ENCODE results near the gene PER1. TPM values are rescaled to one million over a fixed set of nuclear protein-coding genes. Genes with fewer than 3 reads are reported as not detected.
A peak's percentile ranks its signal among the peaks of the same experiment; 100 is the strongest.

The PER1 gene
- total and polyA plus RNA-seq, 2 of the 13 experiments (the other 11 are each of a cell fraction or from before 2014, with no cell fraction given), result 2.6 to 3.6 TPM

- TF ChIP-seq ZNF646 (CRISPR knock-in tag; IDR thresholded peaks at IDR 0.05) (no peak), GATAD1 (CRISPR knock-in tag; IDR thresholded peaks at IDR 0.05) (0 out of 2 replicates have a peak, but pooled peaks have one; percentile 19), ZNF883 (CRISPR knock-in tag; IDR thresholded peaks at IDR 0.05; ENCODE audit: not compliant biosample characterization) (no peak), ZNF430 (CRISPR knock-in tag; IDR thresholded peaks at IDR 0.05) (no peak), NFE2L1 (CRISPR knock-in tag; IDR thresholded peaks at IDR 0.05; ENCODE audit: borderline replicate concordance) (no peak), ZFX (CRISPR knock-in tag; IDR thresholded peaks at IDR 0.05; ENCODE audit: low read depth) (peak; percentile 63), ZNF276 (CRISPR knock-in tag; IDR thresholded peaks at IDR 0.05; ENCODE audit: low read depth) (no peak), ELF1 (CRISPR knock-in tag; IDR thresholded peaks at IDR 0.05) (peak; percentile 70), CREB1 (IDR thresholded peaks at IDR 0.05) (peak; percentile 88), CREB1 (CRISPR knock-in tag; IDR thresholded peaks at IDR 0.05) (peak; percentile 91), RBFOX2 (IDR thresholded peaks at IDR 0.05; ENCODE audit: low read depth, low read length) (no peak), MTA1 (CRISPR knock-in tag; IDR thresholded peaks at IDR 0.05; ENCODE audit: borderline replicate concordance) (no peak), PBX2 (CRISPR knock-in tag; IDR thresholded peaks at IDR 0.05) (no peak), SIN3B (IDR thresholded peaks at IDR 0.05; ENCODE audit: low read length) (no peak), PAXIP1 (CRISPR knock-in tag; conservative IDR thresholded peaks at IDR 0.05) (peak; percentile 43; the same call in 1 of the 2 replicates), ZNF337 (CRISPR knock-in tag; IDR thresholded peaks at IDR 0.05; ENCODE audit: borderline replicate concordance, low read depth) (no peak), ZNF615 (CRISPR knock-in tag; IDR thresholded peaks at IDR 0.05; ENCODE audit: borderline replicate concordance) (no peak)
These were observed 1.9 kb upstream of the PER1 start (continued) for GRCh38 chr17:8153957-8154607.

Data from HepG2 (cell line).